ENCODE results near the gene MGRN1.

MGRN1 gene

GRCh38 chr16:4677994-4678393 lies 53.4 kb downstream of the MGRN1 start:
- POLR2A ChIA-PET: no interaction called here
- no peak overlapping the region for H3K27ac ChIP-seq (ENCODE audit: extremely low read depth, low read depth, low read length)
- CTCF ChIA-PET: no interaction called here
- H3K36me3 ChIP-seq (ENCODE audit: control insufficient read depth in 2 of 2, insufficient read depth in 1 of 2, low read length in 2 of 2): peaks cover 5 to 70% of the 10 kb centered on the region in 2 experiments; a peak in 2 of 3 replicates
- TF ChIP-seq SP2 (tag by site-specific recombination; IDR thresholded peaks at IDR 0.05) (no peak), ZFHX2 (tag by site-specific recombination; conservative IDR thresholded peaks at IDR 0.05) (peak; percentile 40; the same call in 1 of the 2 replicates), EGR2 (tag by site-specific recombination; IDR thresholded peaks at IDR 0.05; ENCODE audit: low read depth) (peak; percentile 62), GFI1B (tag by site-specific recombination; IDR thresholded peaks at IDR 0.05) (no peak), ZNF148 (tag by site-specific recombination; IDR thresholded peaks at IDR 0.05; ENCODE audit: borderline replicate concordance) (no peak), ZNF530 (tag by site-specific recombination; IDR thresholded peaks at IDR 0.05; ENCODE audit: low read depth) (no peak), HOXD13 (CRISPR knock-in tag; IDR thresholded peaks at IDR 0.05; ENCODE audit: borderline replicate concordance) (no peak), BCL11A (tag by site-specific recombination; IDR thresholded peaks at IDR 0.05; ENCODE audit: low read depth) (no peak), ZIC2 (tag by site-specific recombination; IDR thresholded peaks at IDR 0.05) (peak; percentile 67), ZNF561 (tag by site-specific recombination; IDR thresholded peaks at IDR 0.05; ENCODE audit: borderline replicate concordance) (no peak), ZNF692 (tag by site-specific recombination; IDR thresholded peaks at IDR 0.05) (no peak), ZNF335 (tag by site-specific recombination; conservative IDR thresholded peaks at IDR 0.05) (no peak), ZNF623 (tag by site-specific recombination; IDR thresholded peaks at IDR 0.05) (no peak), ZNF138 (tag by site-specific recombination; IDR thresholded peaks at IDR 0.05; ENCODE audit: borderline replicate concordance) (no peak), ZNF433 (tag by site-specific recombination; IDR thresholded peaks at IDR 0.05; ENCODE audit: low read depth) (no peak), YY2 (tag by site-specific recombination; IDR thresholded peaks at IDR 0.05) (no peak), ZNF423 (tag by site-specific recombination; IDR thresholded peaks at IDR 0.05) (no peak), SETDB1 (IDR thresholded peaks at IDR 0.05; ENCODE audit: insufficient read length, low read length) (no peak), ZNF785 (tag by site-specific recombination; IDR thresholded peaks at IDR 0.05) (no peak), ZNF777 (tag by site-specific recombination; IDR thresholded peaks at IDR 0.05; ENCODE audit: borderline replicate concordance) (no peak), ZNF544 (tag by site-specific recombination; IDR thresholded peaks at IDR 0.05) (no peak), PRDM10 (tag by site-specific recombination; IDR thresholded peaks at IDR 0.05) (no peak), ZNF292 (tag by site-specific recombination; IDR thresholded peaks at IDR 0.05; ENCODE audit: borderline replicate concordance, low read depth) (no peak)
- TF ChIP-seq, protein P1, sequence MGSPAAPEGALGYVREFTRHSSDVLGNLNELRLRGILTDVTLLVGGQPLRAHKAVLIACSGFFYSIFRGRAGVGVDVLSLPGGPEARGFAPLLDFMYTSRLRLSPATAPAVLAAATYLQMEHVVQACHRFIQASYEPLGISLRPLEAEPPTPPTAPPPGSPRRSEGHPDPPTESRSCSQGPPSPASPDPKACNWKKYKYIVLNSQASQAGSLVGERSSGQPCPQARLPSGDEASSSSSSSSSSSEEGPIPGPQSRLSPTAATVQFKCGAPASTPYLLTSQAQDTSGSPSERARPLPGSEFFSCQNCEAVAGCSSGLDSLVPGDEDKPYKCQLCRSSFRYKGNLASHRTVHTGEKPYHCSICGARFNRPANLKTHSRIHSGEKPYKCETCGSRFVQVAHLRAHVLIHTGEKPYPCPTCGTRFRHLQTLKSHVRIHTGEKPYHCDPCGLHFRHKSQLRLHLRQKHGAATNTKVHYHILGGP (tag by site-specific recombination; IDR thresholded peaks at IDR 0.05): no peak
- H3K4me1 ChIP-seq (ENCODE audit: control insufficient read depth, insufficient read depth, low read length): no peaks in the 10 kb centered on the region
- H3K9me3 ChIP-seq (ENCODE audit: control insufficient read depth, insufficient read depth, low read depth, low read length): no peaks in the 10 kb centered on the region
- no peak overlapping the region for H3K4me3 ChIP-seq (ENCODE audit: low read depth, low read length)
